Heart right ventricle (tissue), 16 donors: ENCODE results near the gene HSDL1. TPM values are rescaled to one million over a fixed set of nuclear protein-coding genes. Genes with fewer than 3 reads are reported as not detected.

Experiments
- ATAC-seq, 8 donors: fragments of 200-7000 bp; cut with Tn5 transposase; one replicate each; pipeline ENCODE4 v1.9.1; 2020; ENCODE audit warnings: mild to moderate bottlenecking in 8 of 8, moderate library complexity in 8 of 8, moderate number of reproducible peaks in 1 of 8
- DNase-seq, 2 donors: peaks; one replicate each; pipeline ENCODE4 v3.0.0-alpha.2; 2020
- H3K27ac ChIP-seq, 10 donors: fragments of 200-600 bp; sonication (generic) in 2 of 10; one replicate each; pipeline versions ENCODE4 v1.5.0 to v1.8.0; 2020 to 2022; ENCODE audit warnings: mild to moderate bottlenecking in 3 of 10
- H3K27me3 ChIP-seq, 7 donors: fragments of 200-600 bp; one replicate each; pipeline ENCODE4 v1.8.0; 2021 to 2022; ENCODE audit warnings: mild to moderate bottlenecking in 2 of 7
- H3K36me3 ChIP-seq, 9 donors: fragments of 200-600 bp; sonication (generic) in 1 of 9; one replicate each; pipeline versions ENCODE4 v1.5.0 to v1.8.0; 2020 to 2022; ENCODE audit warnings: mild to moderate bottlenecking in 2 of 9
- H3K4me1 ChIP-seq, 9 donors: fragments of 200-600 bp; sonication (generic) in 1 of 9; one replicate each; pipeline versions ENCODE4 v1.5.0 to v1.8.0; 2020 to 2022; ENCODE audit warnings: mild to moderate bottlenecking in 4 of 9
- H3K4me3 ChIP-seq, 10 donors: fragments of 200-600 bp; sonication (generic) in 2 of 10; one replicate each; pipeline versions ENCODE4 v1.5.0 to v1.8.0; 2020 to 2022; ENCODE audit warnings: mild to moderate bottlenecking in 7 of 10, moderate library complexity in 2 of 10
- H3K9me3 ChIP-seq, 11 donors: fragments of 200-600 bp in 10 of 11; sonication (generic) in 2 of 11; one replicate each; pipeline versions ENCODE4 v1.5.0 to v1.8.0; 2013 to 2022; ENCODE audit warnings: mild to moderate bottlenecking in 2 of 11, control low read depth in 1 of 11, moderate library complexity in 1 of 11
- CTCF ChIP-seq, 9 donors: fragments of 200-600 bp; sonication (generic) in 2 of 9; IDR thresholded peaks; one replicate each; pipeline versions ENCODE4 v1.5.0 to v1.8.0; 2021 to 2022; ENCODE audit warnings: antibody characterized with exemption in 9 of 9, mild to moderate bottlenecking in 5 of 9, moderate library complexity in 1 of 9
- WGBS, 2 donors: extraction: QIAGEN DNeasy Blood & Tissue Kit; methylation state at CpG; one replicate each; pipeline ENCODE4 v1.1.7; 2013; ENCODE audit warnings: inconsistent platforms in 1 of 2; 5-methylcytosine and 5-hydroxymethylcytosine counted together
- intact Hi-C, 10 donors: fragments of 100-400 bp; cut with DNase I; formaldehyde crosslinking; loops; one replicate each; pipeline versions ENCODE4 v1.11.1 to v1.14.2; 2022
- polyA plus RNA-seq, 2 donors: library from polyadenylated mRNA; stranded (reverse); fragments of 200-250 nt; gene quantifications; one replicate each; pipeline ENCODE4 v1.2.3, GENCODE V29; 2013
- total RNA-seq, 10 donors: library from RNA; stranded (reverse); fragmentation: NEBNext Ultra II Directional in 3 of 10; extraction: Animal tissue kit (Norgen Biotek cat#: 25700) in 3 of 10; gene quantifications; one replicate each; pipeline versions ENCODE4 v1.2.1 to v1.2.4, GENCODE V29; 2021 to 2023
- donor health status: Arrhythmogenic right ventricular cardiomyopathy.
- donor health status: ischemic (EF 13 %, LVEDD 7.1; RV severe dilation, severe dysfunction).
- donor health status: healthy with polysubstance abuse.
- donor health status: DM: no; HTN: yes; CAD: no.
- donor health status: DM: no; HTN: no; CAD: no.
- donor health status: ischemic (EF 25% LVEDD 6.9; RV normal size, moderate dysfunction).
- donor health status: ischemic (EF 25% LVEDD 5.7; RV mildly dilated, moderate dysfunction).
- donor health status: healthy.
- donor health status: DM: yes; HTN: yes; CAD: no.
- donor health status: Ischemic cardiomyopathy.
- donor health status: ischemic (EF 35%, LVEDD 5.7; RV mildly dilated, moderate dysfunction).
- donor health status: nonischemic (EF 11% LVEDD 7.7; RV severe dilation, severe dysfunction).
- donor health status: DM: yes; HTN: yes; CAD: no.
- donor health status: PGD.
- donor health status: ischemic (EF 29% LVEDD 5.4; RV normal size, mild dysfunction).
- donor health status: nonischemic (EF 23%, LVEDD 6.1; RV moderate dilation, normal function).

HSDL1 gene
- total and polyA plus RNA-seq, 12 donors = 9.9 to 38.5 (median 23.0) TPM

GRCh38 chr16:84191466-84191865, 46.5 kb upstream of the HSDL1 start:
- Histone ChIP-seq H3K4me3 (no peak overlapping the region), H3K36me3 (no peaks in the 10 kb centered on the region), H3K4me1 (peaks cover 0 to 8% (median 0%) of the 10 kb centered on the region in 9 donors), H3K27ac (no peak overlapping the region), H3K27me3 (peaks cover 0 to 20% (median 0%) of the 10 kb centered on the region in 7 donors), H3K9me3 (no peaks in the 10 kb centered on the region)
- 89 to 91% methylated on average over 15 to 16 of the region's 16 CpGs for WGBS, 2 donors
- no peak for ATAC-seq
- intact Hi-C loops = loop anchor here in 1 of 10 donors (5.0 kb wide), 1 partner anchor 104 kb away; no protein-coding TSS in a partner anchor
- no peak for TF ChIP-seq CTCF (IDR thresholded peaks at IDR 0.05)
- DNase-seq = no peak

- Histone ChIP-seq H3K36me3 (no peaks in the 10 kb centered on the region), H3K27me3 (peaks cover 0 to 14% (median 0%) of the 10 kb centered on the region in 7 donors), H3K9me3 (no peaks in the 10 kb centered on the region), H3K27ac (no peak within 1 kb of the TSS), H3K4me3 (no peak within 1 kb of the TSS), H3K4me1 (peaks cover 1 to 14% (median 5%) of the 10 kb centered on the region in 9 donors)
- 89 to 92% methylated on average over 47 of the region's 47 CpGs for WGBS, 2 donors
- TF ChIP-seq CTCF (IDR thresholded peaks at IDR 0.05) = no peak
- no peak for DNase-seq
- no peak for ATAC-seq
- intact Hi-C loops = loop anchor here in 1 of 10 donors (5.0 kb wide), 1 partner anchor 104 kb away; no protein-coding TSS in a partner anchor
Measured at GRCh38 chr16:84190731-84191388, 45.9 kb upstream of the HSDL1 start, which contains the start of gene ADAD2. TSS of gene ADAD2 (plus strand) at chr16:84191157. CDS start at chr16:84191231, 74 bp downstream.

- H3K27ac ChIP-seq = peak within 1 kb of the TSS; percentile 64 to 90 (median 85)
- peaks cover 15 to 45% (median 22%) of the 10 kb centered on the region in 9 donors for H3K4me1 ChIP-seq
- intact Hi-C loops = loop anchor here in 7 of 10 donors (2.0 to 10.0 kb wide), 8 partner anchors 42 to 1365 kb away; partner anchors contain the start of genes MBTPS1 (in 2 of the 7), NECAB2 (in 2 of the 7), DNAAF1 (in 1 of the 7) and HSDL1 (in 1 of the 7)
- DNase-seq = peak; percentile 89 to 94
- peak; percentile 91 to 99 (median 98) for TF ChIP-seq CTCF (IDR thresholded peaks at IDR 0.05)
- peaks cover 0 to 36% (median 10%) of the 10 kb centered on the region in 9 donors for H3K36me3 ChIP-seq
- peak within 1 kb of the TSS; percentile 67 to 99 (median 90) for H3K4me3 ChIP-seq
- no peaks in the 10 kb centered on the region for H3K9me3 ChIP-seq
- peak; percentile 92 to 98 (median 95) for ATAC-seq
- WGBS, 2 donors = 3% methylated on average over 50 to 55 of the region's 55 CpGs
- H3K27me3 ChIP-seq = no peaks in the 10 kb centered on the region
Measured at GRCh38 chr16:84186685-84187437, 41.9 kb upstream of the HSDL1 start, which contains the start of gene TAF1C. TSS of gene TAF1C (minus strand) at chr16:84187057. CDS start at chr16:84184988, 2,069 bp downstream.

GRCh38 chr16:84184775-84185174, 39.8 kb upstream of the HSDL1 start:
- DNase-seq (peak in 1 of 2 donors; percentile 78), ATAC-seq (peak in 7 of 8 donors; percentile 45 to 74 (median 66))
- H3K27ac ChIP-seq = peak overlapping the region in 9 of 10 donors; percentile 36 to 89 (median 83)
- intact Hi-C loops = loop anchor here in 6 of 10 donors (5.0 to 10.0 kb wide), 8 partner anchors 37 to 1368 kb away; partner anchors contain the start of genes NECAB2 (in 2 of the 6), DNAAF1 (in 1 of the 6), HSDL1 (in 1 of the 6) and OSGIN1 (in 1 of the 6)
- peaks cover 22 to 58% (median 30%) of the 10 kb centered on the region in 9 donors for H3K4me1 ChIP-seq
- no peak for TF ChIP-seq CTCF (IDR thresholded peaks at IDR 0.05)
- no peaks in the 10 kb centered on the region for H3K9me3 ChIP-seq
- H3K4me3 ChIP-seq = peak overlapping the region in 4 of 10 donors; percentile 83 to 96 (median 89)
- H3K36me3 ChIP-seq = peaks cover 0 to 57% (median 30%) of the 10 kb centered on the region in 9 donors
- H3K27me3 ChIP-seq = no peaks in the 10 kb centered on the region
- 60 to 73% methylated on average over 10 of the region's 10 CpGs for WGBS, 2 donors
